Endothelial cell of umbilical vein (primary cell): ENCODE data around the gene IFNA5. TPM values are rescaled to one million over a fixed set of nuclear protein-coding genes. Genes with fewer than 3 reads are reported as not detected.

Experiments
- BruUV-seq: library from RNA; stranded (reverse); fragments of 400-500 nt; replicated peaks from 2 replicates; lab custom pipeline; 2021; lab: Mats Ljungman, UMichigan
- CTCF ChIA-PET: fragments of 300-600, 350-600 bp; sonication (Branson Sonifier 250); formaldehyde crosslinking; loops from one replicate; lab custom pipeline; 2021; ENCODE audit warnings: antibody characterized with exemption, inconsistent platforms; lab: Charles Lee
- POLR2A ChIA-PET: fragments of 300-600, 350-600 bp; sonication (Branson Sonifier 250); formaldehyde crosslinking; loops from one replicate; lab custom pipeline; 2021; ENCODE audit warnings: antibody characterized with exemption, inconsistent platforms; lab: Charles Lee
- DNase-seq: peaks from one replicate; pipeline ENCODE4 v3.0.0-alpha.2; 2011; ENCODE audit warnings: low read depth, low spot score
- FAIRE-seq: peaks from 2 replicates; lab custom pipeline; 2011; peaks lifted over from hg19 to GRCh38; lab: Jason Lieb, UNC
- H2AFZ ChIP-seq: 2 replicates; pipeline ENCODE4 v1.6.0; 2012; ENCODE audit warnings: low read depth, low read length, control low read depth, inconsistent platforms
- H3K27ac ChIP-seq: 2 replicates; pipeline ENCODE4 v1.5.1; 2011; ENCODE audit warnings: low read depth, mild to moderate bottlenecking, control low read depth, low read length, moderate library complexity; ENCODE audit not compliant: insufficient read depth
- H3K27me3 ChIP-seq, 2 experiments: 2 replicates each; pipeline versions ENCODE4 v1.6.0 to v1.6.1; 2011; ENCODE audit warnings: low read length in 2 of 2, mixed read lengths in 1 of 2; ENCODE audit not compliant: control insufficient read depth in 2 of 2, insufficient read depth in 2 of 2
- H3K36me3 ChIP-seq, 2 experiments: 2 replicates in 1 of 2; 3 replicates in 1 of 2; pipeline ENCODE4 v1.5.1; 2011; ENCODE audit warnings: low read length in 2 of 2, mild to moderate bottlenecking in 1 of 2, moderate library complexity in 1 of 2; ENCODE audit not compliant: control insufficient read depth in 2 of 2, insufficient read depth in 2 of 2; ENCODE audit errors: extremely low read depth in 1 of 2
- H3K4me1 ChIP-seq: 3 replicates; pipeline ENCODE4 v1.5.1; 2011; ENCODE audit warnings: mild to moderate bottlenecking, low read length; ENCODE audit not compliant: control insufficient read depth, insufficient read depth; ENCODE audit errors: extremely low read depth
- H3K4me2 ChIP-seq: 2 replicates; pipeline ENCODE4 v1.6.1; 2011; ENCODE audit warnings: low read length, control low read depth, mixed read lengths; ENCODE audit not compliant: insufficient read depth
- H3K4me3 ChIP-seq, 3 experiments: fragments of 200-600 bp in 1 of 3; sonication (generic), shearing (Covaris generic) in 1 of 3; replicated peaks in 1 of 3; 2 replicates each; pipeline ENCODE4 v1.5.1; 2011 to 2016; ENCODE audit warnings: control low read depth in 3 of 3, low read length in 3 of 3, mild to moderate bottlenecking in 2 of 3, inconsistent platforms in 1 of 3, low read depth in 1 of 3, moderate library complexity in 1 of 3; ENCODE audit not compliant: insufficient read depth in 1 of 3
- H3K79me2 ChIP-seq: 2 replicates; pipeline ENCODE4 v1.6.0; 2012; ENCODE audit warnings: low read length, inconsistent platforms; ENCODE audit not compliant: control insufficient read depth, insufficient read depth
- H3K9ac ChIP-seq: replicated peaks from 2 replicates; pipeline ENCODE3; 2011; ENCODE audit warnings: low read length, control low read depth; ENCODE audit not compliant: insufficient read depth; ENCODE audit errors: extremely low read depth
- H3K9me1 ChIP-seq: replicated peaks from 3 replicates; pipeline ENCODE4 v1.6.0; 2011; ENCODE audit warnings: mild to moderate bottlenecking, low read length; ENCODE audit not compliant: control insufficient read depth, insufficient read depth; ENCODE audit errors: extremely low read depth
- H3K9me3 ChIP-seq: replicated peaks from 2 replicates; pipeline ENCODE4 v1.5.1; 2012; ENCODE audit warnings: low read length, inconsistent platforms; ENCODE audit not compliant: control insufficient read depth, insufficient read depth
- H4K20me1 ChIP-seq: replicated peaks from 2 replicates; pipeline ENCODE3; 2011; ENCODE audit warnings: mild to moderate bottlenecking, low read length; ENCODE audit not compliant: control insufficient read depth, insufficient read depth; ENCODE audit errors: extremely low read depth
- EZH2 ChIP-seq: IDR thresholded peaks from 2 replicates; pipeline ENCODE4 v1.6.1; 2012; ENCODE audit warnings: borderline replicate concordance, low read depth, mild to moderate bottlenecking, moderate library complexity, low read length, inconsistent platforms; ENCODE audit not compliant: severe bottlenecking
- JUN ChIP-seq: IDR thresholded peaks from 2 replicates; pipeline ENCODE4 v1.6.1; 2011; ENCODE audit warnings: borderline replicate concordance, low read depth; ENCODE audit not compliant: insufficient read length, insufficient read depth
- MYC ChIP-seq: IDR thresholded peaks from one replicate; pipeline ENCODE4 v1.6.1; 2011; ENCODE audit warnings: mild to moderate bottlenecking, low read depth, low read length
- POLR2AphosphoS5 ChIP-seq: IDR thresholded peaks from 2 replicates; pipeline ENCODE4 v1.6.1; 2012; ENCODE audit warnings: low read depth, mild to moderate bottlenecking, control low read depth, low read length, moderate library complexity; ENCODE audit not compliant: insufficient read depth
- dilution Hi-C: fragments of 300-500 bp; cut with MboI; formaldehyde crosslinking; loops from one replicate; pipeline ENCODE4 v1.15.0; 2019; ENCODE audit warnings: low sequenced_read_pairs; ENCODE audit not compliant: extremely low pct_ligation_motif_present
- intact Hi-C: fragments of 100-400 bp; cut with micrococcal nuclease; formaldehyde crosslinking; loops from one replicate; pipeline ENCODE4 v1.10.0; 2022
- polyA plus RNA-seq, 4 experiments: library from polyadenylated mRNA; depleted of rRNA in 3 of 4; stranded (reverse) in 3 of 4; unstranded in 1 of 4; fragments of >200 nt; gene quantifications; 2 replicates each; pipeline versions ENCODE4 v1.2.1 to v1.2.3, GENCODE V29; 2011 to 2012; ENCODE audit warnings: missing spikeins in 1 of 4
- total RNA-seq: library from RNA; stranded (reverse); gene quantifications from 2 replicates; pipeline ENCODE4 v1.2.3, GENCODE V29; 2021

IFNA5 gene
- total and polyA plus RNA-seq, 2 donors (not counting 3 experiments of a cell fraction or from before 2014, with no cell fraction given), result not detected

DNA sequence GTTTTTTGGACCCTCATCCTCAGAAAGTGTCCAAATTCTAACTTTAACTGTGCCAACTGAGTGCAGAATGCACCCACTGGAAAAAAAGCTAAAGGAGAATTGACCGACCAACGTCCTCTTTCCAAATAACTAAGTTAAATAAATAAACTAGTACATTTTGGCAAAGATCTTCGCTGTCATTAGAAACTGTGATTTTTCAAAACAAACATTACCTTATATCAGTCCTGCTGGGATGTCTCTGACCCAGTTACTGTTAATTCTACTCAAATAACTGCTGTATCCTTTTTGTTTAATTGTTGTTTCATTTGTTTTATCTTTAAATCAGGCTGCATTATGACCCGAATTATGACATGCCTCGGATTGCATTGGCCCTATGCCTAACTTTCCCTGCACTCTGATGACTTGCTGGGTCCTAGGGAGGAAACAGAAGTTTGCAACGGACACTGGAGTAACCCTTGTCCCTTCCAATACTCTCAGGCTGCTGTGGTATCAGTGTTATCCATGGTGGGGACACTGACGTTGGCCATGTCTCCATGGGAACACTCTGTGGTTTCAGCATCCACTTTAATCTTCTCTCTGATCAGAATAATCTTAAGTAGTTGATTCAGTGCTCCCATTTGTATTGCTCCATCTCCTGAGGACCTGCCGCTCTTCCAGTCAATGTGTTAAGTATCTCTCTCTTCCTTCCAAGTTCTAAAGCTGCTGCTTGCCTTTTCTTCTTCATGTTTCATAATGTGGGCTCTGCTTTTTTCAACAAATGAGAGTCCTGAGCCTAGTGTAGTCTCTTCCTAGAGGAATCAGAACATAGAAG is 11.1 kb upstream of the IFNA5 start:
- H3K36me3 ChIP-seq, result no peaks in the 10 kb centered on the region
- no peak overlapping the region for H3K27ac ChIP-seq
- H3K4me1 ChIP-seq, result peaks cover 13% of the 10 kb centered on the region
- H4K20me1 ChIP-seq, result no peaks in the 10 kb centered on the region
- H3K9ac ChIP-seq, result no peak overlapping the region
- H3K4me2 ChIP-seq, result no peak overlapping the region
- H3K9me1 ChIP-seq, result no peaks in the 10 kb centered on the region
- no peaks in the 10 kb centered on the region for H3K79me2 ChIP-seq
- FAIRE-seq (no peak), DNase-seq (no peak)
- no peaks in the 10 kb centered on the region for H3K9me3 ChIP-seq
- H2AFZ ChIP-seq, result no peak overlapping the region
- H3K27me3 ChIP-seq, result peaks cover 10 to 25% of the 10 kb centered on the region in 2 experiments
- no peak overlapping the region for H3K4me3 ChIP-seq
- POLR2A ChIA-PET, result no interaction called here
- dilution Hi-C loops, result no loop called here
- CTCF ChIA-PET, result interaction anchor here (0.7 to 1.9 kb wide), 5 partner anchors 10 to 80 kb away, joined by 3 to 5 read pairs (median 4); no protein-coding TSS in a partner anchor
- no TSS peak for BruUV-seq
- no peak for TF ChIP-seq EZH2
- TF ChIP-seq JUN, result no peak
- intact Hi-C loops, result loop anchor here (5.0 kb wide), 3 partner anchors 121 to 366 kb away; no protein-coding TSS in a partner anchor

DNA sequence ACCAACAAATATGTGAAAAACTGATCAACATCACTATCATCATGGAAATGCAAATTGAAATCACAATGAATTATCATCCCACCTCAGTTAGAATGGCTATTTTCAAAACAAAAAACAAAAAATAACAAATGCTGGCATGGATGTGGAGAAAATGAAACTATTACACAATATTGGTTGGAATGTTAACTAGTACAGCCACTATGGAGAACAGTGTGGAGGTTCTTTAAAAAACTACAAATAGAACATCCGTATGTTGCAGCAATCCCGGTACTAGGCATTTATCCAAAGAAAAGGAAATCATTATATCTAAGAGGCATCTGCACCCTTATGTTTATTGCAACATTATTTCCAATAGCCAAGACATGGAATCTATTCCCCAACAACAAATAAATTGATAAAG is 9.0 kb upstream of the IFNA5 start:
- H4K20me1 ChIP-seq, result no peaks in the 10 kb centered on the region
- no TSS peak for BruUV-seq
- no peaks in the 10 kb centered on the region for H3K79me2 ChIP-seq
- TF ChIP-seq MYC (no peak), JUN (no peak), POLR2AphosphoS5 (no peak)
- no peak overlapping the region for H3K27ac ChIP-seq
- no peak overlapping the region for H3K4me2 ChIP-seq
- peaks cover 3% of the 10 kb centered on the region for H3K4me1 ChIP-seq
- no peak overlapping the region for H2AFZ ChIP-seq
- H3K36me3 ChIP-seq, result no peaks in the 10 kb centered on the region
- DNase-seq (no peak), FAIRE-seq (no peak)
- no peak overlapping the region for H3K4me3 ChIP-seq
- H3K27me3 ChIP-seq, result peaks cover 12 to 30% of the 10 kb centered on the region in 2 experiments
- ChIA-PET POLR2A (no interaction called here), CTCF (interaction anchor here (1.1 to 1.9 kb wide), 4 partner anchors 12 to 141 kb away, joined by 4 to 9 read pairs (median 6); no protein-coding TSS in a partner anchor)
- dilution Hi-C loops (no loop called here), intact Hi-C loops (no loop called here)
- H3K9me3 ChIP-seq, result no peaks in the 10 kb centered on the region
- no peak overlapping the region for H3K9ac ChIP-seq
- no peaks in the 10 kb centered on the region for H3K9me1 ChIP-seq
